SK-N-SH treated with all-trans-retinoic acid at 6 μM for 48 hours (cell line): ENCODE data around the gene MAPK8IP3.

Experiments
- ARNTL ChIP-seq: fragments of 450-650 bp; formaldehyde crosslinking; IDR thresholded peaks from 2 replicates; pipeline ENCODE4 v1.5.0; 2020; ENCODE audit warnings: low read depth, mild to moderate bottlenecking, moderate library complexity, borderline replicate concordance
- BACH2 ChIP-seq: fragments of 250-450 bp; sonication (Bioruptor Pico); IDR thresholded peaks from 2 replicates; pipeline ENCODE4 v1.9.0; 2021; ENCODE audit warnings: mild to moderate bottlenecking, borderline replicate concordance
- OSR1 ChIP-seq: fragments of 250-450 bp; sonication (Bioruptor Pico); IDR thresholded peaks from 2 replicates; pipeline ENCODE4 v1.8.0; 2022; ENCODE audit warnings: moderate library complexity, mild to moderate bottlenecking, inconsistent platforms
- PPARA ChIP-seq: fragments of 250-450 bp; sonication (Bioruptor Pico); IDR thresholded peaks from 2 replicates; pipeline ENCODE4 v1.5.0; 2020; ENCODE audit warnings: mild to moderate bottlenecking, borderline replicate concordance
- RARB ChIP-seq: fragments of 250-450 bp; sonication (Bioruptor Pico); IDR thresholded peaks from 2 replicates; pipeline ENCODE4 v1.8.0; 2021; ENCODE audit warnings: mild to moderate bottlenecking, moderate library complexity
- TCF4 ChIP-seq: fragments of 250-450 bp; sonication (Bioruptor Pico); IDR thresholded peaks from 2 replicates; pipeline ENCODE4 v1.8.0; 2021; ENCODE audit warnings: mild to moderate bottlenecking, moderate library complexity, borderline replicate concordance
- ZFP3 ChIP-seq: fragments of 250-450 bp; sonication (Bioruptor Pico); IDR thresholded peaks from 2 replicates; pipeline ENCODE4 v1.5.0; 2020; ENCODE audit warnings: mild to moderate bottlenecking, moderate library complexity
- ZFP30 ChIP-seq: fragments of 450-650 bp; formaldehyde crosslinking; IDR thresholded peaks from 2 replicates; pipeline ENCODE4 v1.5.0; 2022; ENCODE audit warnings: mild to moderate bottlenecking, moderate library complexity
- ZNF70 ChIP-seq: fragments of 450-650 bp; formaldehyde crosslinking; IDR thresholded peaks from 2 replicates; pipeline ENCODE4 v1.5.0; 2020; ENCODE audit warnings: mild to moderate bottlenecking, moderate library complexity
- TF ChIP-seq, protein P1 (sequence below): fragments of 250-450 bp; sonication (Bioruptor Pico); IDR thresholded peaks from 2 replicates; pipeline ENCODE4 v1.8.0; 2020; ENCODE audit warnings: mild to moderate bottlenecking, moderate library complexity, borderline replicate concordance
- TF ChIP-seq, protein P2 (sequence below): fragments of 250-450 bp; sonication (Bioruptor Pico); IDR thresholded peaks from 2 replicates; pipeline ENCODE4 v1.5.0; 2020; ENCODE audit warnings: mild to moderate bottlenecking, moderate library complexity
- TF ChIP-seq, protein P3 (sequence below): fragments of 250-450 bp; sonication (Bioruptor Pico); IDR thresholded peaks from 2 replicates; pipeline ENCODE4 v1.8.0; 2021; ENCODE audit warnings: low read depth, mild to moderate bottlenecking, moderate library complexity, borderline replicate concordance
- TF ChIP-seq, protein P4 (sequence below): fragments of 250-450 bp; sonication (Bioruptor Pico); IDR thresholded peaks from 2 replicates; pipeline ENCODE4 v1.5.1; 2021; ENCODE audit warnings: mild to moderate bottlenecking, moderate library complexity
- TF ChIP-seq, protein P5 (sequence below): fragments of 250-450 bp; sonication (Bioruptor Pico); IDR thresholded peaks from 2 replicates; pipeline ENCODE4 v1.5.1; 2020; ENCODE audit warnings: low read depth, mild to moderate bottlenecking, moderate library complexity

DNA sequence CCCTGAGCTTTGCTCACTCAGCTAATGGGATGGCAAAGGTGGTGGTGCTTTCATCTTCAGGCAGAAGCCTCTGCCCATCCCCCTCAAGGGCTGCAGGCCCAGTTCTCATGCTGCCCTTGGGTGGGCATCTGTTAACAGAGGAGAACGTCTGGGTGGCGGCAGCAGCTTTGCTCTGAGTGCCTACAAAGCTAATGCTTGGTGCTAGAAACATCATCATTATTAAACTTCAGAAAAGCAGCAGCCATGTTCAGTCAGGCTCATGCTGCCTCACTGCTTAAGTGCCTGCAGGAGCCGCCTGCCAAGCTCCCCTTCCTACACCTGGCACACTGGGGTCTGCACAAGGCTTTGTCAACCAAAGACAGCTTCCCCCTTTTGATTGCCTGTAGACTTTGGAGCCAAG, 5.7 kb upstream of the MAPK8IP3 start:
- TF ChIP-seq, protein P1, sequence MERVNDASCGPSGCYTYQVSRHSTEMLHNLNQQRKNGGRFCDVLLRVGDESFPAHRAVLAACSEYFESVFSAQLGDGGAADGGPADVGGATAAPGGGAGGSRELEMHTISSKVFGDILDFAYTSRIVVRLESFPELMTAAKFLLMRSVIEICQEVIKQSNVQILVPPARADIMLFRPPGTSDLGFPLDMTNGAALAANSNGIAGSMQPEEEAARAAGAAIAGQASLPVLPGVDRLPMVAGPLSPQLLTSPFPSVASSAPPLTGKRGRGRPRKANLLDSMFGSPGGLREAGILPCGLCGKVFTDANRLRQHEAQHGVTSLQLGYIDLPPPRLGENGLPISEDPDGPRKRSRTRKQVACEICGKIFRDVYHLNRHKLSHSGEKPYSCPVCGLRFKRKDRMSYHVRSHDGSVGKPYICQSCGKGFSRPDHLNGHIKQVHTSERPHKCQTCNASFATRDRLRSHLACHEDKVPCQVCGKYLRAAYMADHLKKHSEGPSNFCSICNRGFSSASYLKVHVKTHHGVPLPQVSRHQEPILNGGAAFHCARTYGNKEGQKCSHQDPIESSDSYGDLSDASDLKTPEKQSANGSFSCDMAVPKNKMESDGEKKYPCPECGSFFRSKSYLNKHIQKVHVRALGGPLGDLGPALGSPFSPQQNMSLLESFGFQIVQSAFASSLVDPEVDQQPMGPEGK (CRISPR knock-in tag): no peak
- no peak for TF ChIP-seq ZNF70 (CRISPR knock-in tag)
- TF ChIP-seq, protein P2, sequence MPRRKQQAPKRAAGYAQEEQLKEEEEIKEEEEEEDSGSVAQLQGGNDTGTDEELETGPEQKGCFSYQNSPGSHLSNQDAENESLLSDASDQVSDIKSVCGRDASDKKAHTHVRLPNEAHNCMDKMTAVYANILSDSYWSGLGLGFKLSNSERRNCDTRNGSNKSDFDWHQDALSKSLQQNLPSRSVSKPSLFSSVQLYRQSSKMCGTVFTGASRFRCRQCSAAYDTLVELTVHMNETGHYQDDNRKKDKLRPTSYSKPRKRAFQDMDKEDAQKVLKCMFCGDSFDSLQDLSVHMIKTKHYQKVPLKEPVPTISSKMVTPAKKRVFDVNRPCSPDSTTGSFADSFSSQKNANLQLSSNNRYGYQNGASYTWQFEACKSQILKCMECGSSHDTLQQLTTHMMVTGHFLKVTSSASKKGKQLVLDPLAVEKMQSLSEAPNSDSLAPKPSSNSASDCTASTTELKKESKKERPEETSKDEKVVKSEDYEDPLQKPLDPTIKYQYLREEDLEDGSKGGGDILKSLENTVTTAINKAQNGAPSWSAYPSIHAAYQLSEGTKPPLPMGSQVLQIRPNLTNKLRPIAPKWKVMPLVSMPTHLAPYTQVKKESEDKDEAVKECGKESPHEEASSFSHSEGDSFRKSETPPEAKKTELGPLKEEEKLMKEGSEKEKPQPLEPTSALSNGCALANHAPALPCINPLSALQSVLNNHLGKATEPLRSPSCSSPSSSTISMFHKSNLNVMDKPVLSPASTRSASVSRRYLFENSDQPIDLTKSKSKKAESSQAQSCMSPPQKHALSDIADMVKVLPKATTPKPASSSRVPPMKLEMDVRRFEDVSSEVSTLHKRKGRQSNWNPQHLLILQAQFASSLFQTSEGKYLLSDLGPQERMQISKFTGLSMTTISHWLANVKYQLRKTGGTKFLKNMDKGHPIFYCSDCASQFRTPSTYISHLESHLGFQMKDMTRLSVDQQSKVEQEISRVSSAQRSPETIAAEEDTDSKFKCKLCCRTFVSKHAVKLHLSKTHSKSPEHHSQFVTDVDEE (CRISPR knock-in tag): no peak
- no peak for TF ChIP-seq ARNTL (CRISPR knock-in tag)
- no peak for TF ChIP-seq ZFP3 (CRISPR knock-in tag)
- TF ChIP-seq, protein P3, sequence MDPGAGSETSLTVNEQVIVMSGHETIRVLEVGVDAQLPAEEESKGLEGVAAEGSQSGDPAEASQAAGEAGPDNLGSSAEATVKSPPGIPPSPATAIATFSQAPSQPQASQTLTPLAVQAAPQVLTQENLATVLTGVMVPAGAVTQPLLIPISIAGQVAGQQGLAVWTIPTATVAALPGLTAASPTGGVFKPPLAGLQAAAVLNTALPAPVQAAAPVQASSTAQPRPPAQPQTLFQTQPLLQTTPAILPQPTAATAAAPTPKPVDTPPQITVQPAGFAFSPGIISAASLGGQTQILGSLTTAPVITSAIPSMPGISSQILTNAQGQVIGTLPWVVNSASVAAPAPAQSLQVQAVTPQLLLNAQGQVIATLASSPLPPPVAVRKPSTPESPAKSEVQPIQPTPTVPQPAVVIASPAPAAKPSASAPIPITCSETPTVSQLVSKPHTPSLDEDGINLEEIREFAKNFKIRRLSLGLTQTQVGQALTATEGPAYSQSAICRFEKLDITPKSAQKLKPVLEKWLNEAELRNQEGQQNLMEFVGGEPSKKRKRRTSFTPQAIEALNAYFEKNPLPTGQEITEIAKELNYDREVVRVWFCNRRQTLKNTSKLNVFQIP (CRISPR knock-in tag): no peak
- TF ChIP-seq ZFP30: no peak
- TF ChIP-seq RARB (CRISPR knock-in tag): no peak
- TF ChIP-seq PPARA (CRISPR knock-in tag): no peak
- TF ChIP-seq, protein P4, sequence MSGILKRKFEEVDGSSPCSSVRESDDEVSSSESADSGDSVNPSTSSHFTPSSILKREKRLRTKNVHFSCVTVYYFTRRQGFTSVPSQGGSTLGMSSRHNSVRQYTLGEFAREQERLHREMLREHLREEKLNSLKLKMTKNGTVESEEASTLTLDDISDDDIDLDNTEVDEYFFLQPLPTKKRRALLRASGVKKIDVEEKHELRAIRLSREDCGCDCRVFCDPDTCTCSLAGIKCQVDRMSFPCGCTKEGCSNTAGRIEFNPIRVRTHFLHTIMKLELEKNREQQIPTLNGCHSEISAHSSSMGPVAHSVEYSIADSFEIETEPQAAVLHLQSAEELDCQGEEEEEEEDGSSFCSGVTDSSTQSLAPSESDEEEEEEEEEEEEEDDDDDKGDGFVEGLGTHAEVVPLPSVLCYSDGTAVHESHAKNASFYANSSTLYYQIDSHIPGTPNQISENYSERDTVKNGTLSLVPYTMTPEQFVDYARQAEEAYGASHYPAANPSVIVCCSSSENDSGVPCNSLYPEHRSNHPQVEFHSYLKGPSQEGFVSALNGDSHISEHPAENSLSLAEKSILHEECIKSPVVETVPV (CRISPR knock-in tag): no peak
- TF ChIP-seq OSR1: no peak
- TF ChIP-seq, protein P5, sequence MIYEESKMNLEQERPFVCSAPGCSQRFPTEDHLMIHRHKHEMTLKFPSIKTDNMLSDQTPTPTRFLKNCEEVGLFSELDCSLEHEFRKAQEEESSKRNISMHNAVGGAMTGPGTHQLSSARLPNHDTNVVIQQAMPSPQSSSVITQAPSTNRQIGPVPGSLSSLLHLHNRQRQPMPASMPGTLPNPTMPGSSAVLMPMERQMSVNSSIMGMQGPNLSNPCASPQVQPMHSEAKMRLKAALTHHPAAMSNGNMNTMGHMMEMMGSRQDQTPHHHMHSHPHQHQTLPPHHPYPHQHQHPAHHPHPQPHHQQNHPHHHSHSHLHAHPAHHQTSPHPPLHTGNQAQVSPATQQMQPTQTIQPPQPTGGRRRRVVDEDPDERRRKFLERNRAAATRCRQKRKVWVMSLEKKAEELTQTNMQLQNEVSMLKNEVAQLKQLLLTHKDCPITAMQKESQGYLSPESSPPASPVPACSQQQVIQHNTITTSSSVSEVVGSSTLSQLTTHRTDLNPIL (CRISPR knock-in tag): no peak
- TF ChIP-seq BACH2 (CRISPR knock-in tag): no peak
- no peak for TF ChIP-seq TCF4
